OCI-M2 (cell line): ENCODE results near the gene ZNF667.
A peak's percentile ranks its signal among the peaks of the same experiment; 100 is the strongest.

ENCODE experiments used
- DNase-seq: peaks from one replicate; lab custom pipeline; 2025; ENCODE audit not compliant: unreplicated experiment; lab: John Stamatoyannopoulos, UW

The ZNF667 gene

DNA sequence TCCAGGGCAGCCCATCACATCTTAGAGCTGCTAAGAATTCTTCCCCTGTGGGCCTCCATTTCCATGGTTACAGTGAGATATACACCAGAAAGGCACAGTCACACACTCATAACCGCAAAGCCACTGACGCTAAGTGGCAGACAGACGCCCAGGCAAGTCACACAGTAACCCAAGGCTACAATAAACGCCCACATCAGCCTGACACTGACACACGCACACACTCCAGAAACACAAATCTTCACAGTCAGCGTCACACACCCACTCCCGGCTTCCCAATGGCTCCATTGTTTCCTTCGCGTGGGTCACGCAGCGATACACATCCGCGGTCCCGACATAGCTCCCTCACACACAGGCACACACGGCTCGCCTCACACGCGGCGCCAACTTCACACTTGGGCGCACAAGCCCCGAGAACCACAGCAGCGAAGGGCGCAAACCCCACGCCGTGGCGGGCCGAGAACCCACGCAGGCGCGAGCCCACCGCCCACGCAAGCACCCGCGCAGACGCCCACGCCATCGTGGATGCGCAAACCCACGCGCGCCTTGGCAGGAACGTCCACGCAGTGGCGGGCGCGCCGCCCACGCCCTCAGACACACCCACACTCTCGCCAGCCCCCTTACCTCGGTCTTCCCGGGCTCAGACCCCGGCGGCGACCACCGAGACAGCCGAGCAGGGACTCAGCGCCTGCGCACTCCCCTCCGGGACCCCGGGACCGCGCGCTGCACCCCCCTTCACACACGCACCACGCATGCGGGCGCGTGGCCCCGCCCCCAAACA is at the start of gene ZNF667:
Gene ZNF667, minus strand, starts transcription at position 695 of the 778 bp plus-strand sequence. CDS start 14,975 bp downstream, outside the sequence.
- no peak for DNase-seq

DNA sequence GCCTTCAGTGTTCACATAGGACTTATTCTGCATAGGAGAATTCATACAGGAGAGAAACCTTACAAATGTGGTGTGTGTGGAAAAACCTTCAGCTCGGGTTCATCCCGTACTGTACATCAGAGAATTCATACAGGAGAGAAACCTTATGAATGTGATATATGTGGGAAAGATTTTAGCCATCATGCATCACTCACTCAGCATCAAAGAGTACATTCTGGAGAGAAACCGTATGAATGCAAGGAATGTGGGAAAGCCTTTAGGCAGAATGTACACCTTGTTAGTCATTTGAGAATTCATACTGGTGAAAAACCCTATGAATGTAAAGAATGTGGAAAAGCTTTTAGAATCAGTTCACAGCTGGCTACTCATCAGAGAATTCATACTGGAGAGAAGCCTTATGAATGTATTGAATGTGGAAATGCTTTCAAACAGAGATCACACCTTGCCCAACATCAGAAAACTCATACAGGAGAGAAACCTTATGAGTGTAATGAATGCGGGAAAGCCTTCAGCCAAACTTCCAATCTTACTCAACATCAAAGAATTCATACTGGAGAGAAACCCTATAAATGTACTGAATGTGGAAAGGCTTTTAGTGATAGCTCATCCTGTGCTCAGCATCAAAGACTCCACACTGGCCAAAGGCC is 48.2 kb upstream of the ZNF667 start:
- no peak for DNase-seq

DNA sequence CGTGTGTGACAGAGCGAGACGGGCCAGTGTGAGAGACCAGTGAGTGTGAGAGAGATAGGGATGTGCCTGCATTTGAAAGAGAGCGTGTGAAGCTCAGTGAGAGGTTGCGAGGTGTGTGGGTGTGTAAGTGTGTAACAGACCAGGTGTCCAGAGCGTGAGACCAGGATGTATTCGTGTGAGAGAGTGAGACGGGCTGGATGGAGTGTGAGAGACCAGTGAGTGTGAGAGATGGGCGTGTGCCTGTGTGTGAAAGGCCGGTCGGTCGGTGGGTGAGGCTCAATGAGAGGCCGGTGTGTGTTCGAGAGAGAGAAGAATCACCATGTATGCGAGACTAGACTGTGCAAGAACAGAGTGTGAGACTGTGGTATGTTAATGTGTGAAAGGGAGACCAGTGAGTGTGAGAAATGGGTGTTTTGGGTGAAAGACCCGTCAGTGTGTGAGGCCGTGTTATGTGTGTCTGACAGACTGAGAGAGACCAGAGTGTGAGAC is 31.2 kb upstream of the ZNF667 start:
- DNase-seq, result no peak

DNA sequence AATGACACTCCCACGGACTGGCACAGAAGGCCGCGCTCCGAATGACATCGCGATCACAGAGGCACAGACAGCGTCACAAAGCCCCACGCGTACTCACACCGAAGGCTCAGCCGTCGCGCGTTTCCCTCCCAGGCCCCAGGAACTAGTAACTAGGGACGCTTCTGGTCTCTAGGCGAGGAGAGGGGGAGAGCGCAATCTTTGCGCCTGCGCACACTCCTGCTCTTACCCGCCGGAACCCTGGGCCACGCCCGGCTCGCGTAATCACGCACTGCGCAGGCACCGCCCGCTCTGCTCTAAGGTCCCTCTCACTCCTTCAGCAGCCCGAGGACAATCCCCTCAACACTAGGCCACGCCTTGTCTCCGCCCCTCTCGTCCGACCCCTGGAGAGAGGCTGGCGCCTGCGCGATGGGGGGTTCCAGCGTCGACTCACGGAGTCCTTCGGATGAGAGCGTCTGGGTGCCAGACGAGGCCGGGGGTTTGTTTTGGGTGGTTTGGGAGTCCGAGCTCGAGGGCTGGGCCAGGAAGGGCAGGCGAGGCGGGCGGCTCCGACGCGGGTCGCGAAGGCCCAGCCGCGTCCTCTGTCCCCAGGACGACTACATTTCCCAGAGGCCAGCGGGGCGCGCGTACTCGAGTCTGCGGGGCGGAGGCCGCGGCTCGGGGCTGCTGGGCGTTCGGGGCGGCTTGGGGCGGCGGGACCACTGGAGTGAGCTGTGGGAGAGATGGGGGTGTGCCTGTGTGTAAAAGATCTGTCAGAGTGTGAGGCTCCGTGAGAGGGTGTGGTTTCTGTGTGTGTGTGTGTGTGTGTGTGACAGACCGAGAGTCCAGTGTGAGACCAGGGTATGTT is 30.5 kb upstream of the ZNF667 start, which contains the start of gene ZNF471:
Gene ZNF471, plus strand, starts transcription at position 410 of the 844 bp plus-strand sequence. CDS start 3,717 bp downstream, outside the sequence.
- peak; percentile 95 for DNase-seq

DNA sequence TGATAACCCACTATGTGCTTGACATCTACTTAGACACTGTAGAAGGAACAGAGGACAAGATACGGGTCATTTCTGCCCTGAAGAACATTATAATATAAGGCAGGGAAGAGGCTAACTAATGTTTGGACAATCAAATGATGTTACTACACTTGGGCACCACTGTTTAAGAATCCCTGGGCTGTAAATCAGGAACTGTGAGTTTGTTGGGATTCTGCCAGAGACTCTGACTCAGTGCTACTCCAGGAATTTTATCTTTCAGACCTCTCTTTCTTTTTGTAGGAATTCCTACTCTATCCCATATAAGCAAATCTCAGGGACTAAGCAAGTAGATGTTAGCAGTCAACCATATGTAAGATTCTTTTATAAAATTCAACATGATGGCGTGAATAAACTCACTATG is 27.4 kb upstream of the ZNF667 start:
- no peak for DNase-seq

DNA sequence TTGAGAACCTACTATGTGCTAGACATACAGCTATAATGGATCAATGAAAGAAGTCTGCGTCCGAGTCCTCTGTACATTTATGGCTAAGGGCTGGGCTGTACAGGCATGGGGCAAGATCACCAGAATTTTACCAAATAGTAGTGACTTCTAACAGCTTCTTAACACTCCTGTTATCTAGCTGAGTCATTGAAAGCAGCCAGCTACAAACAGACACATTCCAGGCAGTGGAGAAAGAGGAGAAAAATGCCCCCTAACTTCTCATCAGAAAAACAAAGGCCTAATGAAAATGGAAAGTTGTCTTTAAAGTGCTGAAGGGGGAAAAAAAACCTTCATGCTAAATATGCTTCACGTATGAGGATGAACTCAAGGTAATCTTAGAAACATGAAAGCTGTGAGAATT is 14.3 kb upstream of the ZNF667 start:
- no peak for DNase-seq

DNA sequence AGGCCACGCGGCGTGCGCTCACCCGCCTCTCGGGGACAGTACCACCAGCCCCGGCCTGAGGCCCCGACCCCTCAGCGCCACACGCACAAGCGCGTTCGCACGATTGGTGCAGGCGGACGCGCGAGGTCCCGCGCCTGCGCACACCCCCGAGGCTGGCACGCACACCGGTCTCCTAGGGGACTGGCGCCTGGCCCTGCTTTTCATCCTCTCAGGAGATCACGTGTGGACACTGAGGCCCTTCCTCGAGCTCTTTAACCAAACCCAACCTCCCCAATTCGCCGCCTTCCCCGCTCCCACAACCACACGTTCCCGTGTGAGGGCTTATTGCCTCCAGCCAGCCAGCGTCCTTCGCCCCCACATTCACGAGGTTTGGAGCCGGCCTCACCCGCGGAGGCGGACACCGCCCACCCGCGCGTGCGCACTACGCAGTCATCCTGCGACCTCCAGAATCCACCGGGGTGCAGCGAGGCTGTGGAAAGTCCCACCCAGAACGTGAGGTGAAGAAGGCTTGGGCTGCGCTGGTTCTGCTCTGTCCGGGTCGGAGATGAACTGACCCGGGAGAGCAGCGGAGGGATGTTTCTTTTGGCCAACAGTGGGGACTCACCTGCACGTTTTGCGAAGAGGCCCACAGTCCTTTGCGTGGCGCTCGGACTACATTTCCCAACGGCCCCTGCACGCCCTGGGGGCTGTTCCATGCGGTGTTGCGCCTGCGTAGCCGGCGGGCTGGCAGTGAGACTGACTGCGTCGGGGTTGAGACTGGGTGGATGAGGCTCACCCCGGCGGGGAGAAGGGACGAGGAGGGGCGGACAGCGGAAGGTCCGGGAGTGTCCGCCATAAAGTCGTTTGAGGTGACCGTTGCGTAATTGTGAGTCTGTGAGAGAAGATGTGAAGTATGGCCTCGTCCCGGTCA is 539 bp upstream of the ZNF667 start:
- DNase-seq, result peak; percentile 76

DNA sequence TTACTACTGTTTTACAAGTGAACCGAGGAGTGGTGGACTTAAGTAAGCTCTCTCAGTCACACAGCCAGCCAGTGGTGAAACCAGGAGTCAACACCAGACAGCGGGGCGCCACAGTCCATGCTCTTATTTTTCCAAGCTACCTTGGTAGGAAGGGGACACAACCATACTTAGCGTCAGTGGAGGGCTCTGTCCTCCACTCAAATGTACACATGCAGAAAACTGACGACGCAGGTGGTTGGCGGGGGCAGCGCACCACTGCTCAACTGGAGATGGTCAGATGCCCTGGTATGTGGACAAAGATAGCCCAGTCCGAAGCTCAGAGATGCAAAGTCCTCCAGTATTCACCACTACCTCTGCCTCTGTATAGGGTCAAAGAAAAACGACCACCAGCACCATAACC is 1.1 kb downstream of the ZNF667 start:
- no peak for DNase-seq

DNA sequence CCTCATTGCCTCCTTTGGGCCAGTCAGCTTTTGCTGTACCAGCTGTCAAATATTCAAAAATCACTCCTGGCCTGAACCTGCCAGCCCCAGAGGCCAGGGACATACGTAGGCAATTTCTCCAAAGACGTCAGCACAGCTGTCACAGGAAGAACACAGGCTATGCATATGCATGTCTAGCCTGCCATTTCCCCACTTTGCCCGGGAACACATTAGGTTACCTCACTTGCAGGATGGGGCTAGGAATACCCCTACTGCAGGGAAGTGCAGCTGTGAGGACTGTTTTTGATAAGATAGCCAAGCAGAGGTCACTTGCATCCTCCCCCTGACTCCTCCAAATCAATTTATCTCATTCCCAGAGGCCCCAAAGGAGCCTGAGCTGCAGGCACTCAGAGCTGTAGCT is 2.8 kb downstream of the ZNF667 start:
- DNase-seq, result no peak

DNA sequence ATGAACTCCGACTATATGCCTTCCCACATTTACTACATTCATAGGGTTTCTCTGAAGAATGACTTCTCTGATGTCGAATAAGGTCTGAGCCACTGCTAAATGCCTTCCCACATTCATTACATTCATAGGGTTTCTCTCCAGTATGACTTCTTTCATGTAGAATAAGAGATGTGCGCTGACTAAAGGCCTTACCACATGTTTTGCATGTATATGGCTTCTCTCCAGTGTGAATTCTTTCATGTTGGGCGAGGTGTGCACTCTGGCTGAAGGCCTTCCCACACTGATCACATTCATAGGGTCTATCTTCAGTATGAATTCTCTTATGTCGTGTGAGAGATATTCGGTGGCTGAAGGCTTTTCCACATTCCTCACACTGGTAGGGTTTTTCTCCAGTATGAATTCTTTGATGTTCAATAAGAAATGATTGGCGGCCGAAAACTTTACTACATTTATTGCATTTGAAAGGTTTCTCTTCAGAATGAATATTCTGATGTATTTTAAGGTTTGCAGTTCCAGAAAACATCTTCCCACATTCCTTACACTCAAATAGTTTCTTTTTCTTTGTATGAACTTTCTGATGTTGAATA is 35.8 kb downstream of the ZNF667 start:
- no peak for DNase-seq

DNA sequence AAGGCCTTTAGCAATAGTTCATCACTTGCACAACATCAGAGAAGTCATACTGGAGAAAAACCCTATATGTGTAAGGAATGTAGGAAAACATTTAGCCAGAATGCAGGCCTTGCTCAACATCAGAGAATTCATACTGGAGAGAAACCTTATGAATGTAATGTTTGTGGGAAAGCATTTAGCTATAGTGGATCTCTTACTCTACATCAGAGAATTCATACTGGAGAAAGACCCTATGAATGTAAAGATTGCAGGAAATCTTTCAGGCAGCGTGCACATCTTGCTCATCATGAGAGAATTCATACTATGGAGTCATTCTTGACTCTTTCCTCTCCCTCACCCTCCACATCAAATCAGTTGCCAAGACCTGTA is 53.2 kb downstream of the ZNF667 start:
- DNase-seq, result no peak

DNA sequence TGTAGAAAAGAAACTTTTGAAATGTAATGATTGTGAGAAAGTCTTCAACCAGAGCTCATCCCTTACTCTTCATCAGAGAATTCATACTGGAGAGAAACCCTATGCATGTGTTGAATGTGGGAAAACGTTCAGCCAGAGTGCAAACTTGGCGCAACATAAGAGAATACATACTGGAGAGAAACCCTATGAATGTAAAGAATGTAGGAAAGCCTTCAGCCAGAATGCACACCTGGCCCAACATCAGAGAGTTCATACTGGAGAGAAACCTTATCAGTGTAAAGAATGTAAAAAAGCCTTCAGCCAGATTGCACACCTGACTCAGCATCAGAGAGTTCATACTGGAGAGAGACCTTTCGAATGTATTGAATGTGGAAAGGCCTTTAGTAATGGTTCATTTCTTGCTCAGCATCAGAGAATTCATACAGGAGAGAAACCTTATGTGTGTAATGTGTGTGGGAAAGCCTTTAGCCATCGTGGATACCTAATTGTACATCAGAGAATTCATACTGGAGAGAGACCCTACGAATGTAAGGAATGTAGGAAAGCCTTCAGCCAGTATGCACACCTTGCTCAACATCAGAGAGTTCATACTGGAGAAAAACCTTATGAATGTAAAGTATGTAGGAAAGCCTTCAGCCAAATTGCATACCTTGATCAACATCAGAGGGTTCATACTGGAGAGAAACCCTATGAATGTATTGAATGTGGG is 53.7 kb downstream of the ZNF667 start:
- DNase-seq, result no peak

DNA sequence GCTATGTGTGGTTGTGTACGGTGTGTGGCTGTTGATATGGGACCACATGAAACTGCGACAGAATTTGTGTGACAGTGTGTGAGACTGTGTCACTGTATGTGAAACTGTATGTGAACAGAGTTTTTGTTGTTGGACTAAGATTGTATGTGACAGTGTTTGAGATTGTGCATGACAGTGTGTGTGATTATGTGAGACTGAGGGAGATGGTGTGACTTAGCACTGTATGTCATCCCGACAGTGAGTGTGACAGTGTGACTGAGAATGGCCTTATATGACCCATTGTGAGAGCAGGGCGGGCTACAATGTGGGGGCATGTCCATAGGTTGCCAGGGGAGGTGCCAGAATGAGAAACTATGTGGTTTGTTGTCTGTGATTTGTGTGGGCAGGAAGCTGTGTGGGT is 72.1 kb downstream of the ZNF667 start:
- DNase-seq, result no peak

DNA sequence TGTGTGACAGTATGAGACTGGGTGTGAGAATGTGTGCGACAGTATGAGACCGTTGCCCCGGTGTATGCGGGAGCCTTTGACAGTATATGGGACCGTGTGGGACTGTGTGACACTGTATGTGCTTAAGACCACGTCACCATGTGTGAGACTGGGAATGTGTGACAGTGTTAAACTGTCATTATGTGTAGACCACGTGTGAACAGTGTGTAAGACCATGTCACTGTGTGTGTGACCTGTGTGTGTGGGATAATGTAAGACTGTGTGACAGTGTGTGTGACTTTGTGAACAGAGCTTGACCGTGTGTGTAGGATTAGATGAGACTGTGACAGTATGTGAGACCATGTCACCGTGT is 72.5 kb downstream of the ZNF667 start:
- no peak for DNase-seq

DNA sequence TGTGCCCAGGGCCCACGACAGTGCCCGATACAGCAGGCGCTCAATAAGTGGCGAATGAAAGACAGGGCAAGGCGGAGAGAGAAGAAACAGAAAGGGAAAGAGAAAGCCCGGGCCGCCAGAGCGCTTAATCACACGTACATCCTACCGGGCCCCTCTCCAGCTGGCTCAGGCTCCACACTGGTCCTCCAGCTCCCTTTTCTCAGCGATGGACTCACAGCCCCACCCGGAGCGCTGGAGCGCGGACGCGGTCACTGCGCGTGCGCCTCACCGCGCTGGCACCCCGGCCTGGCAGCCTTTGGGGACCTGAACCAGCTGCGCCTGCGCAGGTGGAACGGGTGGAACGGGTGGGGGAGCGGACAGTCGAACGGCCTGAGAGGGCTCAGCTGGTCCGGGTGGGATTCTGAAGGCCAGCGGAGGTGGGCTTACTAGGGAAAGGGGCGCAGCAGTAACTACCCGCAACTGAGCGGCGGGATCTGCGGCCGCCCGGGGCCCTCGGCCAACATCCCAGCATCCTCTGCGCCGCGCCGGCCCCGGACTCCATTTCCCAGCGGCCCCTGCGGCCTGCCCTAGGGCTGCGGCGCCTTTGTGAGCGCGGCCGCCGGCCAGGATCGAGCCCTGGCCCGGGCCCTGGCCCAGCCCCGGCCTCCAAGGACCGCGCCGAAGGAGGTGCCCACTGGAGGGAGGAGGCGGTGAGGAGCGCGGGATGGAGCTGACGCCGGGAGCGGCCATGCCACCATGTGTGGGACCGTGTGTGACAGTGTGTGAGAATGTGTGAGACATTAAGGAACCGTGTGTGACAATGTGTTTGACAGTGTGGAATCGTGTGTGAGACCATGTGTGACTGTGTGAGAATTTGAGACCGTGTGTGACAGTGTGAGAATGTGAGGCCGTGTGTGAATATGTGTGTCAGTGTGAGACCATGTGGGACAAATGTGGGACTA is 73.1 kb downstream of the ZNF667 start, which contains the start of gene ZNF583:
Gene ZNF583, plus strand, starts transcription at position 569 of the 941 bp plus-strand sequence. CDS start 2,783 bp downstream, outside the sequence.
- DNase-seq, result peak; percentile 92

DNA sequence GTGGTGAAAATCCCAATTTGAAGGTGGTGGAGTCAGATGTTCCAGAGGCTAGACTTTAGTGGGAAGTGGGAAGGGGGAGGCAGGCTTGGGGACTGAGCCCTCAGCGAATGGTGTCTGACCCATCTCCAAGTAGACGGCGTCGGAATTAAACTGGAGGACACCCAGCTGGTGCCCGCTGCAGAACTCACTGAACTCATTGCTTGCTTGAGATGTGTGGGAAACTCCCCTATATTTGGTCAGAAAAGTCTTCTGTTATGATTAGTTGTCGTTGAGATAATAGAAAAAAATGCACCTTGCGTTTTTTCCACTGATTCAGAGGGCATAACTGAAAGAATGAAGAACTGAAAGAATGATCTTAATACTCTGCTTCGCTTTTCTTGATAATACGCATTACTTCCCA is 73.9 kb downstream of the ZNF667 start:
- no peak for DNase-seq

DNA sequence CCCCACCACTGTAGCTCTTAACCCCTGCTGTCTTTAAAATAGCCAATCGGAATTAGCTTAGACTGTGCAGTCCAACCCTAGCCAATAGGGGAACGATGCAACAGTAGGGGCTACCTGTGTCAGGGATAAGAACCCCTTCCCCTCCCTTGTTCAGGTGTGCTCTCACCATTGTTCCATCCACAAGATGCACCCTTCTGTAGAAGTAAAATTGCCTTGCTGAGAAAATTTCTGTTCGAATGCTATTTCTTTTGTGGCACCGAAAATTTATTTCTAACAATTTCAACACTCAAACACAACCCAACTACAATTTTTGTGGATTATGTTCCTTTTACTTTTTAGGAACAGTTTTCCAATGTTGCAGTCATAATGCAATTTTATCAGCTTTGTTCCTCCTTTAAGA is 76.7 kb downstream of the ZNF667 start:
- DNase-seq, result no peak

DNA sequence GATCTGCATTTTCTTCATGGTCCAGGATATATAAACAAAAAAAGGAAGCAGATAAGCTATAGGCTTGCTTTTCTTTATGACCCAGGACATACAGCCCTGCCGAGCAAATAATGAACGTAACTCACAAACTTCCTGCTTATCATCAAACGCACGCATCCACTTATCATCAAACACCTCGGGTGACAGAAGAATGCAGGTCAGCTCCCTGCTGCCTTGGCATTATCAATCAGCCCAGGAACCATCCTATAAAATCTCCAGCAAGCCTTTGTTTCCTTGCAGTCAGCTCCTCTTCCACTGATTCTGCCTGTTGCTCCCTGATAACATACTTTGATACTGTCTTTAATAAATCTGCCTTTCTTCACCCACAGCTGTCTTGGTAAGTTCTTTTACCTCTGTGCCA is 78.3 kb downstream of the ZNF667 start:
- DNase-seq, result no peak
